SK-N-SH treated with all-trans-retinoic acid at 6 μM for 48 hours (cell line): ENCODE measurements around the gene MTMR10.

Experiments
- ARNTL ChIP-seq: fragments of 450-650 bp; formaldehyde crosslinking; IDR thresholded peaks from 2 replicates; pipeline ENCODE4 v1.5.0; 2020; ENCODE audit warnings: low read depth, mild to moderate bottlenecking, moderate library complexity, borderline replicate concordance
- BACH2 ChIP-seq: fragments of 250-450 bp; sonication (Bioruptor Pico); IDR thresholded peaks from 2 replicates; pipeline ENCODE4 v1.9.0; 2021; ENCODE audit warnings: mild to moderate bottlenecking, borderline replicate concordance
- ISL1 ChIP-seq: fragments of 250-450 bp; sonication (Bioruptor Pico); IDR thresholded peaks from 2 replicates; pipeline ENCODE4 v2.1.2; 2022; ENCODE audit warnings: mild to moderate bottlenecking, moderate library complexity
- OSR1 ChIP-seq: fragments of 250-450 bp; sonication (Bioruptor Pico); IDR thresholded peaks from 2 replicates; pipeline ENCODE4 v1.8.0; 2022; ENCODE audit warnings: moderate library complexity, mild to moderate bottlenecking, inconsistent platforms
- RARB ChIP-seq: fragments of 250-450 bp; sonication (Bioruptor Pico); IDR thresholded peaks from 2 replicates; pipeline ENCODE4 v1.8.0; 2021; ENCODE audit warnings: mild to moderate bottlenecking, moderate library complexity
- SNAI2 ChIP-seq: fragments of 250-450 bp; sonication (Bioruptor Pico); IDR thresholded peaks from 2 replicates; pipeline ENCODE4 v1.5.0; 2020; ENCODE audit warnings: mild to moderate bottlenecking, moderate library complexity
- TOX ChIP-seq: fragments of 250-450 bp; sonication (Bioruptor Pico); IDR thresholded peaks from 2 replicates; pipeline ENCODE4 v1.8.0; 2021; ENCODE audit warnings: mild to moderate bottlenecking, moderate library complexity, borderline replicate concordance
- TF ChIP-seq, protein P1 (sequence below): fragments of 250-450 bp; sonication (Bioruptor Pico); IDR thresholded peaks from 2 replicates; pipeline ENCODE4 v1.8.0; 2020; ENCODE audit warnings: mild to moderate bottlenecking, moderate library complexity, borderline replicate concordance
- TF ChIP-seq, protein P2 (sequence below): fragments of 250-450 bp; sonication (Bioruptor Pico); IDR thresholded peaks from 2 replicates; pipeline ENCODE4 v1.5.1; 2021; ENCODE audit warnings: mild to moderate bottlenecking, moderate library complexity
- TF ChIP-seq, protein P3 (sequence below): fragments of 250-450 bp; sonication (Bioruptor Pico); IDR thresholded peaks from 2 replicates; pipeline ENCODE4 v1.8.0; 2021; ENCODE audit warnings: low read depth, mild to moderate bottlenecking, moderate library complexity, borderline replicate concordance

DNA sequence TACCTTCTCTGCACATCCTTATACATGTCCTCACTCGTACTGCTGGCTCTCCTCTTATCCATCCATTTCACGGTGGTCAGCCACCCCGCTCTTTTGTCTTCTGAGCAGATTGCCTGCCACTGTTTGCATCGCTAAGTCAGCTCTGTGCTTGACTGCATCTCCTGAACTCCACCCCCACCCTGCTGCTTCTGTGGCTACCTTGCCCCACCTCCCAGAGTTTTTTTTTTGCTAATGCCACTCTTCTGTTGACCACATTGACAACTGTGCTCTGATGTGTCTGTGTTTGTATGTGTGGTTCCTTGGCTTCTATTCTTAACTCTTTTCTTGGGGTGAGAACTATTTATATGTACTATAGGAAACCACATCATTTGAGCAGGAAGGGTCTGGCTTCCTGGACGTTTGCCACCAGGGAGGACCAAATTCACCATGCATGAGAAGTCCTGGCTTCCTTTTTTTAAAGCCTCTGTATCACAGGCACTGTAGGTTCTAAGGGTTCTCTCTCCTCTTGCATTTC lies 12.8 kb upstream of the MTMR10 start:
- TF ChIP-seq, protein P1, sequence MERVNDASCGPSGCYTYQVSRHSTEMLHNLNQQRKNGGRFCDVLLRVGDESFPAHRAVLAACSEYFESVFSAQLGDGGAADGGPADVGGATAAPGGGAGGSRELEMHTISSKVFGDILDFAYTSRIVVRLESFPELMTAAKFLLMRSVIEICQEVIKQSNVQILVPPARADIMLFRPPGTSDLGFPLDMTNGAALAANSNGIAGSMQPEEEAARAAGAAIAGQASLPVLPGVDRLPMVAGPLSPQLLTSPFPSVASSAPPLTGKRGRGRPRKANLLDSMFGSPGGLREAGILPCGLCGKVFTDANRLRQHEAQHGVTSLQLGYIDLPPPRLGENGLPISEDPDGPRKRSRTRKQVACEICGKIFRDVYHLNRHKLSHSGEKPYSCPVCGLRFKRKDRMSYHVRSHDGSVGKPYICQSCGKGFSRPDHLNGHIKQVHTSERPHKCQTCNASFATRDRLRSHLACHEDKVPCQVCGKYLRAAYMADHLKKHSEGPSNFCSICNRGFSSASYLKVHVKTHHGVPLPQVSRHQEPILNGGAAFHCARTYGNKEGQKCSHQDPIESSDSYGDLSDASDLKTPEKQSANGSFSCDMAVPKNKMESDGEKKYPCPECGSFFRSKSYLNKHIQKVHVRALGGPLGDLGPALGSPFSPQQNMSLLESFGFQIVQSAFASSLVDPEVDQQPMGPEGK (CRISPR knock-in tag), result no peak
- TF ChIP-seq, protein P2, sequence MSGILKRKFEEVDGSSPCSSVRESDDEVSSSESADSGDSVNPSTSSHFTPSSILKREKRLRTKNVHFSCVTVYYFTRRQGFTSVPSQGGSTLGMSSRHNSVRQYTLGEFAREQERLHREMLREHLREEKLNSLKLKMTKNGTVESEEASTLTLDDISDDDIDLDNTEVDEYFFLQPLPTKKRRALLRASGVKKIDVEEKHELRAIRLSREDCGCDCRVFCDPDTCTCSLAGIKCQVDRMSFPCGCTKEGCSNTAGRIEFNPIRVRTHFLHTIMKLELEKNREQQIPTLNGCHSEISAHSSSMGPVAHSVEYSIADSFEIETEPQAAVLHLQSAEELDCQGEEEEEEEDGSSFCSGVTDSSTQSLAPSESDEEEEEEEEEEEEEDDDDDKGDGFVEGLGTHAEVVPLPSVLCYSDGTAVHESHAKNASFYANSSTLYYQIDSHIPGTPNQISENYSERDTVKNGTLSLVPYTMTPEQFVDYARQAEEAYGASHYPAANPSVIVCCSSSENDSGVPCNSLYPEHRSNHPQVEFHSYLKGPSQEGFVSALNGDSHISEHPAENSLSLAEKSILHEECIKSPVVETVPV (CRISPR knock-in tag), result no peak
- TF ChIP-seq BACH2 (CRISPR knock-in tag), result no peak
- TF ChIP-seq, protein P3, sequence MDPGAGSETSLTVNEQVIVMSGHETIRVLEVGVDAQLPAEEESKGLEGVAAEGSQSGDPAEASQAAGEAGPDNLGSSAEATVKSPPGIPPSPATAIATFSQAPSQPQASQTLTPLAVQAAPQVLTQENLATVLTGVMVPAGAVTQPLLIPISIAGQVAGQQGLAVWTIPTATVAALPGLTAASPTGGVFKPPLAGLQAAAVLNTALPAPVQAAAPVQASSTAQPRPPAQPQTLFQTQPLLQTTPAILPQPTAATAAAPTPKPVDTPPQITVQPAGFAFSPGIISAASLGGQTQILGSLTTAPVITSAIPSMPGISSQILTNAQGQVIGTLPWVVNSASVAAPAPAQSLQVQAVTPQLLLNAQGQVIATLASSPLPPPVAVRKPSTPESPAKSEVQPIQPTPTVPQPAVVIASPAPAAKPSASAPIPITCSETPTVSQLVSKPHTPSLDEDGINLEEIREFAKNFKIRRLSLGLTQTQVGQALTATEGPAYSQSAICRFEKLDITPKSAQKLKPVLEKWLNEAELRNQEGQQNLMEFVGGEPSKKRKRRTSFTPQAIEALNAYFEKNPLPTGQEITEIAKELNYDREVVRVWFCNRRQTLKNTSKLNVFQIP (CRISPR knock-in tag), result no peak
- TF ChIP-seq ARNTL, result no peak
- TF ChIP-seq ISL1 (CRISPR knock-in tag), result no peak
- no peak for TF ChIP-seq RARB
- no peak for TF ChIP-seq TOX (CRISPR knock-in tag)
- no peak for TF ChIP-seq OSR1 (CRISPR knock-in tag)
- TF ChIP-seq SNAI2 (CRISPR knock-in tag), result no peak
